Omental fat pad (tissue), 4 donors: ENCODE measurements around the gene TNIK. TPM values are rescaled to one million over a fixed set of nuclear protein-coding genes. Genes with fewer than 3 reads are reported as not detected.

Experiments used
- ATAC-seq: fragments of 150-250 bp; one replicate; pipeline ENCODE4 v1.9.1; 2016; ENCODE audit warnings: mild to moderate bottlenecking, moderate library complexity; ENCODE audit not compliant: low FRiP score
- DNase-seq: peaks from one replicate; pipeline ENCODE4 v3.0.0-alpha.2; 2019; ENCODE audit warnings: low spot score
- CTCF ChIP-seq, 3 donors: fragments of 450-650 bp; IDR thresholded peaks; one replicate each; pipeline ENCODE4 v1.5.1; 2016 to 2017; ENCODE audit warnings: antibody characterized with exemption in 3 of 3, mild to moderate bottlenecking in 3 of 3, moderate library complexity in 2 of 3
- total RNA-seq, 4 donors: library from RNA; depleted of rRNA; stranded (reverse); fragments of >200 nt; gene quantifications; one replicate each; pipeline ENCODE4 v1.1.0, GENCODE V29; 2016

TNIK gene
- total RNA-seq, 4 donors from 2014 or later: 3.9 to 12.8 (median 6.5) TPM

- no peak for TF ChIP-seq CTCF (IDR thresholded peaks at IDR 0.05)
- DNase-seq (no peak), ATAC-seq (no peak)
These were observed 274.2 kb downstream of the TNIK start for GRCh38 chr3:171185959-171186358.

- ATAC-seq: no peak
- no peak for TF ChIP-seq CTCF (IDR thresholded peaks at IDR 0.05)
- no peak for DNase-seq
These were observed 275.8 kb downstream of the TNIK start for GRCh38 chr3:171184372-171184771.

- no peak for ATAC-seq
- DNase-seq: no peak
- TF ChIP-seq CTCF (IDR thresholded peaks at IDR 0.05): no peak
These were observed 277.2 kb downstream of the TNIK start for GRCh38 chr3:171183042-171183441.

- TF ChIP-seq CTCF (IDR thresholded peaks at IDR 0.05): no peak
- DNase-seq: no peak
- ATAC-seq: peak; percentile 86
These were observed 278.1 kb downstream of the TNIK start for GRCh38 chr3:171181907-171182690.

- ATAC-seq (no peak), DNase-seq (no peak)
- TF ChIP-seq CTCF (IDR thresholded peaks at IDR 0.05): no peak
These were observed 281.5 kb downstream of the TNIK start for GRCh38 chr3:171178714-171179113.

- no peak for ATAC-seq
- DNase-seq: no peak
These were observed 282.7 kb downstream of the TNIK start for GRCh38 chr3:171177553-171177952.

More at GRCh38 chr3:171177553-171177952, 282.7 kb downstream of the TNIK start:
- no peak for TF ChIP-seq CTCF (IDR thresholded peaks at IDR 0.05)
